ENCODE measurements around the gene PTPN12. TPM values are rescaled to one million over a fixed set of nuclear protein-coding genes. Genes with fewer than 3 reads are reported as not detected.

The PTPN12 gene
- total and polyA plus RNA-seq, 5 donors: 32.5 to 55.5 (median 45.6) TPM

DNA sequence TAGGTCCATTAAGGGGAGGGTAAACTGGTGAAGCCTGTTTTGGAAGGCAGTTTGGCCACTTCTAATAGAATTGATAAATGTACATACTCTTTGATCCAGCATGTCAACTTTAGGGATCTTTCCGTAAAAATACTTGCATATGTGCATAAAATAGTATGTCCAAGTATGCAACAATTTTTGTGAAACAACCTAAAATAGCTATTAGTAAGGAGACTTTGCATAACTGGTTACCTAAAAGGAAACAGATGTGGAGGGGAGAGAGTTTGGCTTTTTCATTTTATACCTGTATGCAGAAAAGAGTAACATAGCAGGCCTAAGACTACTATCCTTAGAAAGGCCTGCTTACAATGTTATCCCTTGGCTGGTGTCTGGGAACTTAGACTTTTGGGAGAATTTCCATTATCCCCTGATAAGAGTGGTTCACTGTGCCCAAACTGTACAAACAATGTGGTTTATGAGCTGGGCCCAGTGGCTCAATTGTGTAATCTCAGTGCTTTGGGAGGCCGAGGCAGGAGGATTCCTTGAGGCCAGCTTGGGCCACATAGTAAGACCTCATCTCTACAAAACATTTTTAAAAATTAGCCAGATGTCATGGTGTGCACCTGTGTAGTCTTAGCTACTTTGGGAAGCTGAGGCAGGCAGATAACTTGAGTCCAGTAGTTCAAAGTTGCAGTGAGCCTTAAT lies 21.3 kb downstream of the PTPN12 start:
- ATAC-seq (peak in 1 of 2 donors; percentile 20), DNase-seq (no peak)
- intact Hi-C loops (cut with DNase I): no loop called here
- no peaks in the 10 kb centered on the region for H3K27me3 ChIP-seq (ENCODE audit: control insufficient read depth, insufficient read depth)
- H3K9me3 ChIP-seq (ENCODE audit: control insufficient read depth, low read length): no peaks in the 10 kb centered on the region
- no peak overlapping the region for H3K27ac ChIP-seq (ENCODE audit: low read length)
- 87% methylated on average over 2 of the region's 2 CpGs for WGBS
- H3K4me3 ChIP-seq (ENCODE audit: low read length): no peak overlapping the region
- H3K4me1 ChIP-seq (ENCODE audit: control insufficient read depth, insufficient read depth, low read length): peaks cover 3% of the 10 kb centered on the region

DNA sequence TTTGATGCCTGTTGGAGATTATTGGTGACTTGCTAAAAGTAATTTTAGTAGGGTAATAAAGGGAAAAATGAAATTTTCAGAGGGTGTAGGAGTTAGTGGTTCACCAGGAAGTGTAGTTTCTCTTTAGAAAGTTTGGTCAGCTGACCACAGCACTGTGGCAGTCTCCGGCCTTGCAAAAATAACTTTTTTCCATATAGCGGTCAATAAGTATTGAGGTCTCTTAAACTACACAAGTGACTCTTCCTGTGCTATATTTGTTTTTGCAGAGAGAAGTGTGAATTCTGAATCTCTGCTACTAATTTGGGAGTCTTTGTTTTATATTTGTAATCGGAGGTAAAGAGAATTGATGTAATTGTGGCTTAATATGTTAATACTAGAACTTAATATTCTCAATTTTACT lies 24.3 kb downstream of the PTPN12 start:
- H3K27me3 ChIP-seq (ENCODE audit: control insufficient read depth, insufficient read depth): no peaks in the 10 kb centered on the region
- H3K4me1 ChIP-seq (ENCODE audit: control insufficient read depth, insufficient read depth, low read length): peaks cover 6% of the 10 kb centered on the region
- intact Hi-C loops (cut with DNase I): no loop called here
- ATAC-seq: no peak
- no peak overlapping the region for H3K27ac ChIP-seq (ENCODE audit: low read length)
- no peak overlapping the region for H3K4me3 ChIP-seq (ENCODE audit: low read length)
- no peaks in the 10 kb centered on the region for H3K9me3 ChIP-seq (ENCODE audit: control insufficient read depth, low read length)
- DNase-seq: no peak
- 51% methylated on average over 3 of the region's 3 CpGs for WGBS

DNA sequence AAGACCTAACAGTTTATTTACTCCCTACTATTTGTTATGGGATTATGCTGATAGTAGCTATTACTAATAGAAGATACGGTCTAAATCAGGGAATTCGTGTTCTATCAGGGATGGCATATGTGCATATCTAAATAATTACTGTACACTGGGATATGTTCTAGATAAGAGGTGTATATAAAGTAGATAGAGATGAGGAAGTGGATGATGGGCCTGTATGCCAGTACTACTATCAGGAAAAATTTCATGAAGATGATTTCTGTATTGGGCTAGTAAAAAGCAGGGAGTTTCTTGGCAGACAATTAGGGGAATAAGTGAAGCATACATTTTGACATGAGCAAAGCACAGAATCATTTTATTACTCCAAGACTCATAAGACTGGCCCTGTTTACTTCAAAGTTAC lies 26.2 kb downstream of the PTPN12 start:
- H3K4me3 ChIP-seq (ENCODE audit: low read length): no peak overlapping the region
- intact Hi-C loops (cut with DNase I): no loop called here
- WGBS: 45% methylated on average over 2 of the region's 2 CpGs
- ATAC-seq (no peak), DNase-seq (no peak)
- peaks cover 8% of the 10 kb centered on the region for H3K4me1 ChIP-seq (ENCODE audit: control insufficient read depth, insufficient read depth, low read length)
- H3K27me3 ChIP-seq (ENCODE audit: control insufficient read depth, insufficient read depth): no peaks in the 10 kb centered on the region
- H3K27ac ChIP-seq (ENCODE audit: low read length): no peak overlapping the region
- H3K9me3 ChIP-seq (ENCODE audit: control insufficient read depth, low read length): no peaks in the 10 kb centered on the region

DNA sequence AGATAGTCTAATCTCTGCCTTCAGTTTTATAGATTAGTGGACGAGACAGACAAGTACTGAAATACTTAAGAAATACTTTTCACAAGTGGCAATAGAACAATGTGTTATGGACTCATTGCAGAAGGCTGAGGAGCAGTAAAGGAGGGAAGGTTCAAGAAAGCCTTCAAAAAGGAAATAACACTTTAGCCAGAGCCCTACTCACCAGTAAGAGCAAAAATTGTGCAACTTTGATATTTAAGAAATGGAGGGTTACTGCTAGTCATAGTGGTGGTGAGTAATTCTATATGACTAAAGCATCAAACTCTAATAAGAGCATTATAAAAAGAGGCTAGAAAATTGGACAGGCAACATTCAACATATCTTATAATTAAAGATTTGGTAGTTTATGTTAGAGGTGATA lies 28.8 kb downstream of the PTPN12 start:
- 47% methylated on average over 1 of the region's 1 CpG for WGBS
- Histone ChIP-seq H3K27ac (ENCODE audit: low read length) (no peak overlapping the region), H3K4me3 (ENCODE audit: low read length) (no peak overlapping the region), H3K27me3 (ENCODE audit: control insufficient read depth, insufficient read depth) (no peaks in the 10 kb centered on the region), H3K9me3 (ENCODE audit: control insufficient read depth, low read length) (no peaks in the 10 kb centered on the region), H3K4me1 (ENCODE audit: control insufficient read depth, insufficient read depth, low read length) (peaks cover 7% of the 10 kb centered on the region)
- intact Hi-C loops (cut with DNase I): no loop called here
- no peak for DNase-seq
- ATAC-seq: peak in 1 of 2 donors; percentile 44

DNA sequence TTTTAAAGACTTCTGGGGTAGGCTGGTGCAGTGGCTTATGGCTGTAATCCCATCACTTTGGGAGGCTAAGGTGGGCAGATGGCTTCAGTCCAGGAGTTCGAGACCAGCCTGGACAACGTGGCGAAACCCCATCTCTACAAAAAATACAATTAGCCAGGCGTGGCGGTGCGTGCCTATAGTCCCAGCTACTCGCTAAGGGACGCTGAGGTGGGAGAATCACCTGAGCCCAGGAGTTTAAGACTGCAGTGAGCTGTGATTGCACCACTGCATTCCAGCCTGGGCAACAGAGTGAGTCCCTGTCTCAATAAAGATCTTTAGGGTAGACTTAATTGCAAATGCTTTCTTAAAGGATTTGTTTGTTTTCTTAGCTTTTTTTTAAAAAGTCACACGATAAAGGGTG lies 29.3 kb downstream of the PTPN12 start:
- whole genome bisulfite sequencing: 90% methylated on average over 9 of the region's 9 CpGs
- Histone ChIP-seq H3K4me1 (ENCODE audit: control insufficient read depth, insufficient read depth, low read length) (peaks cover 7% of the 10 kb centered on the region), H3K27me3 (ENCODE audit: control insufficient read depth, insufficient read depth) (no peaks in the 10 kb centered on the region), H3K4me3 (ENCODE audit: low read length) (no peak overlapping the region), H3K27ac (ENCODE audit: low read length) (no peak overlapping the region), H3K9me3 (ENCODE audit: control insufficient read depth, low read length) (no peaks in the 10 kb centered on the region)
- intact Hi-C loops (cut with DNase I): no loop called here
- ATAC-seq: no peak
- DNase-seq: peak in 1 of 3 donors; percentile 46

DNA sequence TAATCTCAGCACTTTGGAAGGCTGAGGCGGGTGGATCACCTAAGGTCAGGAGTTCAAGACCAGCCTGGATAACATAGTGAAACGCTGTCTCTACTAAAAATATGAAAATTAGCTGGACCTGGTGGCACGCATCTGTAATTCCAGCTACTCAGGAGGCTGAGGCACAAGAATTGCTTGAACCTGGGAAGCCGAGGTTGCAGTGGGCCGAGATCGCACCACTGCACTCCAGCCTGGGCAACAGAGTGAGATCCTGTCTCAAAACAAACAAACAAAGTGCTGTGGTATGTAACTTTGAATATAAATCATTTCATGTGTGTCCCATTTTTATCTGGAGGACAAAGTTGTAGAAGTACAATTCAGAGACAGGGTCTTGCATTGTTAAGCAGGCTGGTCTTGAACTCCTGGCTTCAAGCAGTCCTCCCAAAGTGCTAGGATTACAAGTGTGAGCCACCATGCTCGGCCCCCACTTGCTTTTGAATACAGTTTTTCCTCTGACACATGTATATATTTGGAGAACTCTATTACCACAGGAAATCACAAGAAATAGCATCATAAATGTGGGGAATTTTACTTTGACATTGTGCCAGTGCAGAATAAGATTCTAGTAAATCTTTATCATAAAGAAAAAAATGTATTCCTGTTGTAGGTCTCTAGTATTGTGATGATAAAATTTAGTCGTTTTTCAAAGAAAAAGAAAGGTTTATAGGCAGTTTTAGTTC lies 32.6 kb downstream of the PTPN12 start:
- H3K27me3 ChIP-seq (ENCODE audit: control insufficient read depth, insufficient read depth): no peaks in the 10 kb centered on the region
- intact Hi-C loops (cut with DNase I): no loop called here
- H3K4me3 ChIP-seq (ENCODE audit: low read length): no peak overlapping the region
- 84% methylated on average over 8 of the region's 8 CpGs for WGBS
- no peak for DNase-seq
- H3K9me3 ChIP-seq (ENCODE audit: control insufficient read depth, low read length): no peaks in the 10 kb centered on the region
- peaks cover 7% of the 10 kb centered on the region for H3K4me1 ChIP-seq (ENCODE audit: control insufficient read depth, insufficient read depth, low read length)
- no peak overlapping the region for H3K27ac ChIP-seq (ENCODE audit: low read length)
- no peak for ATAC-seq

DNA sequence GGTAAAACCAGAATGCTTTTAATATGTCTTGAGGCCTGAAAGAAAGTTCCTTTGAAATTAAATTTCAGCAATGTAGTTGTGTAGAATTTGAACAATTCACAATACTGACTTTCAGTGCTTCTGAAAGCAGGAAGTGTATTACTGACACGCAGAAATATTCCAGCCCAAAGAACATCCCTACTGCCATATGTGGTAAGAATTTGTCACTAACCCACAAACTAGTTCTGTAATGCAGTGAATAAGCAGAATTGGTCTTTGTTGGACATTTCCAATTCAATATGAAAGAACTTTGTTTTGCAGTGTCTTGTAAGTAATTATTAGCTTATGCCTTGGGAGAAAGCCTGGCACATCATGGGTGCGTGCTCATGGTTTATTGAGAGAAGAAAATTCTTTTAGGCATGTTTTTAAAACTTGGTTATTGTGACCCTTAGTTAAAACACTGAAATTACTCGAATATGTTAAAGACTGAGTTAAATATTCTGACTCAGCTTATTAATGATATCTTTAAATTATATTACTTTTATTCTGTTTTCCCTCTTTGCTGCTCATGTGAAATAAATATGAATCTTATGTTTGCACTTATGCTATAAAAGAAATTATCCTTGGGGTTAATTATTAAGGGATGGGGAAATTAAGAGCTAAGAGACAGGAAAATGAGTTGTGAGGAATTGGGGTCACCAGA lies 33.4 kb downstream of the PTPN12 start:
- ATAC-seq (peak; percentile 45 to 60), DNase-seq (no peak)
- Histone ChIP-seq H3K9me3 (ENCODE audit: control insufficient read depth, low read length) (no peaks in the 10 kb centered on the region), H3K4me3 (ENCODE audit: low read length) (no peak overlapping the region), H3K4me1 (ENCODE audit: control insufficient read depth, insufficient read depth, low read length) (peaks cover 6% of the 10 kb centered on the region), H3K27ac (ENCODE audit: low read length) (no peak overlapping the region), H3K27me3 (ENCODE audit: control insufficient read depth, insufficient read depth) (no peaks in the 10 kb centered on the region)
- 74% methylated on average over 3 of the region's 3 CpGs for WGBS
- intact Hi-C loops (cut with DNase I): no loop called here

DNA sequence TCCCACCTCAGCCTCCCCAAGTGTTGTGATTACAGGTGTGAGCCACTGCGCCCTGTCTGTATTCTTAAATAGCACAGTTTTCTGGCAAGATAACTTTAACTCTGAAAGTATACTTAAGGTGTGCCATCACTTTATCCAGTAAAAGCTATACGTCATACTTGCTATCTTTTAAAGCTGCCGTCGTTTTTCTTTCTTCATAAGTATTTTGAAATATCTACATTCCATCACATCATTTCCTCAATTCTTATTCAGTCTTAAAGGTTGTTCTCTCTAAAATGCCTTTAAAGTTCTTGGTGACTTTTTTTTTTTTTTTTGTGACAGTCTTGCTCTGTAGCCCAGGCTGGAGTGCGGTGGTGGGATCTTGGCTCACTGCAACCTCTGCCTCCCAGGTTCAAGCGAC lies 34.7 kb downstream of the PTPN12 start:
- DNase-seq (no peak), ATAC-seq (no peak)
- no peak overlapping the region for H3K27ac ChIP-seq (ENCODE audit: low read length)
- H3K9me3 ChIP-seq (ENCODE audit: control insufficient read depth, low read length): no peaks in the 10 kb centered on the region
- 86% methylated on average over 6 of the region's 6 CpGs for whole genome bisulfite sequencing
- no peak overlapping the region for H3K4me3 ChIP-seq (ENCODE audit: low read length)
- no peaks in the 10 kb centered on the region for H3K27me3 ChIP-seq (ENCODE audit: control insufficient read depth, insufficient read depth)
- intact Hi-C loops (cut with DNase I): no loop called here
- peaks cover 5% of the 10 kb centered on the region for H3K4me1 ChIP-seq (ENCODE audit: control insufficient read depth, insufficient read depth, low read length)

DNA sequence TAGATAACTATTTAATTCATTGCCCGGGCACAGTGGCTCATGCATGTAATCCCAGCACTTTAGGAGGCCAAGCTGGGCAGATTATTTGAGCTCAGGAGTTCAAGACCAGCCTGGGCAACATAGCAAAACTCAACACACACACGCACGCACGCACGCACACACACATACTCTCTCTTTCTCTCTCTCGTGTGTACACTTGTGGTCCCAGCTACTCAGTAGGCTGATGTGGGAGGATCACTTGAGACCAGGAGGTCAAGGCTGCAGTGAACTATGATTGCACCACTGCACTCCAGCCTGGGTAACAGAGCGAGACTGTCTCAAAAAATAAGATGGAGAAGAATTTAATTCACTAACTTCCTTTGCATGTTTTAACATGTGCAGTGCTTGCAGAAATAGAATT lies 38.1 kb downstream of the PTPN12 start:
- no peak overlapping the region for H3K4me3 ChIP-seq (ENCODE audit: low read length)
- peaks cover 2% of the 10 kb centered on the region for H3K4me1 ChIP-seq (ENCODE audit: control insufficient read depth, insufficient read depth, low read length)
- intact Hi-C loops (cut with DNase I): no loop called here
- ATAC-seq (no peak), DNase-seq (no peak)
- H3K27me3 ChIP-seq (ENCODE audit: control insufficient read depth, insufficient read depth): no peaks in the 10 kb centered on the region
- no peak overlapping the region for H3K27ac ChIP-seq (ENCODE audit: low read length)
- no peaks in the 10 kb centered on the region for H3K9me3 ChIP-seq (ENCODE audit: control insufficient read depth, low read length)
- 85% methylated on average over 7 of the region's 7 CpGs for WGBS

DNA sequence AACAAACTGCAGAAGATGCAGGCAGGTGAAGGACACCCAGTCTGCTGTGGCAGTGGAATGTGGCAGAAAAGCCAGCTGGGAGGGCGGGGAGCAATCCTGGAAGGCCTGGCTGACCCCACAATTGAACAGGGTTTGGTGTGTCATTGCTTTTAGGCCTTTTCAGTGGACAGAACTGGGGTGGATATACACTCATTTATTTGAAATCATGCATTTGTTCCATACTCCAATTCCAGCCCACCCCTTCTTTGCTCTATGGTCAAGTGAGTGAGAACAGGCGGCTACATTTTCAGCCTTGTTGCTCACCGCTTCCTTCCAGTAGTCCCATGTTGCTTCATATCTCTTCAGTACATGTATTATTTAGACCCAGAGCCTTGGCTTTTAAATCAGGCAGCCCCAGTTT lies 39.8 kb downstream of the PTPN12 start:
- no peak for DNase-seq
- Histone ChIP-seq H3K9me3 (ENCODE audit: control insufficient read depth, low read length) (no peaks in the 10 kb centered on the region), H3K27ac (ENCODE audit: low read length) (no peak overlapping the region), H3K4me3 (ENCODE audit: low read length) (no peak overlapping the region), H3K4me1 (ENCODE audit: control insufficient read depth, insufficient read depth, low read length) (peaks cover 2% of the 10 kb centered on the region), H3K27me3 (ENCODE audit: control insufficient read depth, insufficient read depth) (no peaks in the 10 kb centered on the region)
- 96% methylated on average over 3 of the region's 3 CpGs for WGBS
- ATAC-seq: no peak
- intact Hi-C loops (cut with DNase I): no loop called here

DNA sequence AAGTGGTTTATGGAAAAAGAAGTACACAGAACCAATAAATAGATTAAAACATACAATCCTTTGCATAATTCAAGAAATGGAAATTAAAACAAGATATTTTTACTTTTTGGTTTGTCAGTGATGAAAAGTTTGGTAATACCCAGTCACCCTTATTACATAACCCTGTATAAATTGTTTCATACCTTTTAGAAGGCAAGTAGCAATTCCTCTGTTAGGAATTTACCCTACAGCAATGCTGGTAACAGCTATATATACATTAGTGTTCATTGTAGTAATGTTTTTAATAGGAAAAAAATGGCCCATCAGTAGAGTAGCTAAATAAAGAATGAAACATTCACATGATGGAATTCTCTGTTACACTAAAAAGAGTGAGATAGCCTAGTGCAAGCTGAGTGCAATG lies 42.7 kb downstream of the PTPN12 start:
- no peaks in the 10 kb centered on the region for H3K9me3 ChIP-seq (ENCODE audit: control insufficient read depth, low read length)
- H3K27ac ChIP-seq (ENCODE audit: low read length): no peak overlapping the region
- no peak for DNase-seq
- intact Hi-C loops (cut with DNase I): no loop called here
- no peak for ATAC-seq
- no peak overlapping the region for H3K4me3 ChIP-seq (ENCODE audit: low read length)
- no peaks in the 10 kb centered on the region for H3K27me3 ChIP-seq (ENCODE audit: control insufficient read depth, insufficient read depth)
- peaks cover 2% of the 10 kb centered on the region for H3K4me1 ChIP-seq (ENCODE audit: control insufficient read depth, insufficient read depth, low read length)
